SK-N-SH (cell line): ENCODE data around the gene ADGB.

Source experiments
- CTCF ChIP-seq: fragments of 200-600 bp; sonication (generic); IDR thresholded peaks from 2 replicates; pipeline ENCODE4 v1.6.1; 2017; ENCODE audit warnings: antibody characterized with exemption, mild to moderate bottlenecking, moderate library complexity
- FOXJ3 ChIP-seq: sonication (generic); formaldehyde crosslinking; IDR thresholded peaks from 2 replicates; pipeline ENCODE4 v1.5.1; 2020; ENCODE audit warnings: mild to moderate bottlenecking, missing genetic modification reagents
- POLR2AphosphoS5 ChIP-seq: IDR thresholded peaks from 2 replicates; pipeline ENCODE4 v1.6.1; 2012; ENCODE audit warnings: low read depth, low read length

GRCh38 chr6:146595972-146596731 lies 2.6 kb upstream of the ADGB start:
- TF ChIP-seq CTCF, result no peak
- no peak for TF ChIP-seq POLR2AphosphoS5
- TF ChIP-seq FOXJ3, result no peak
